Measurements from ENCODE around the gene NDOR1. TPM values are rescaled to one million over a fixed set of nuclear protein-coding genes. Genes with fewer than 3 reads are reported as not detected.

NDOR1 gene
- total and polyA plus RNA-seq, 2 of the 8 experiments (the other 6 are each of a cell fraction or from before 2014, with no cell fraction given) = 25.7 to 32.3 TPM

- no peak for TF ChIP-seq TEAD4 (IDR thresholded peaks at IDR 0.05; ENCODE audit: low read depth, low read length)
- peak; percentile 90 for TF ChIP-seq TBP (IDR thresholded peaks at IDR 0.05; ENCODE audit: low read depth, low read length)
- peak; percentile 47; the same call in 1 of the 2 replicates for TF ChIP-seq E2F6 (IDR thresholded peaks at IDR 0.05)
- TF ChIP-seq POLR2AphosphoS5 (IDR thresholded peaks at IDR 0.05; ENCODE audit: low read depth, low read length) = peak; percentile 91
- TF ChIP-seq POLR2A (IDR thresholded peaks at IDR 0.05; ENCODE audit: control extremely low read depth in 1 of 2, low read depth in 2 of 2, low read length in 2 of 2) = peak in 1 of 2 experiments; percentile 94; a peak in 2 of 3 replicates
- peak; percentile 28; the same call in 1 of the 2 replicates for TF ChIP-seq JUND (IDR thresholded peaks at IDR 0.05; ENCODE audit: low read length)
- no peak for TF ChIP-seq ZNF274 (IDR thresholded peaks at IDR 0.05; ENCODE audit: borderline replicate concordance, extremely low read depth, low read length)
- peak; percentile 80; the same call in 1 of the 2 replicates for TF ChIP-seq RBBP5 (IDR thresholded peaks at IDR 0.05; ENCODE audit: borderline replicate concordance, low read depth, low read length)
- no peak for TF ChIP-seq ATF2 (IDR thresholded peaks at IDR 0.05; ENCODE audit: low read length)
- TF ChIP-seq SRF (IDR thresholded peaks at IDR 0.05; ENCODE audit: low read depth, low read length) = peak; percentile 73
- TF ChIP-seq USF2 (IDR thresholded peaks at IDR 0.05; ENCODE audit: low read length) = no peak
- peak; percentile 86 for TF ChIP-seq ATF3 (IDR thresholded peaks at IDR 0.05; ENCODE audit: insufficient read depth, low read depth, low read length)
- peak; percentile 92 to 93; a peak in 3 of 4 replicates for TF ChIP-seq SIN3A (conservative IDR thresholded peaks at IDR 0.05 in 1 of 2, IDR thresholded peaks at IDR 0.05 in 1 of 2; ENCODE audit: low read depth in 1 of 2, low read length in 2 of 2)
- TF ChIP-seq KDM1A (IDR thresholded peaks at IDR 0.05; ENCODE audit: borderline replicate concordance, low read length) = no peak
- no peak for TF ChIP-seq SAP30 (IDR thresholded peaks at IDR 0.05; ENCODE audit: insufficient read depth, insufficient replicate concordance, low read length)
- peak; percentile 94 for TF ChIP-seq YY1 (IDR thresholded peaks at IDR 0.05; ENCODE audit: low read depth, low read length)
- no peak for TF ChIP-seq RAD21 (IDR thresholded peaks at IDR 0.05 in 1 of 2, conservative IDR thresholded peaks at IDR 0.05 in 1 of 2; ENCODE audit: low read depth in 2 of 2, low read length in 2 of 2)
- TF ChIP-seq PHF8 (conservative IDR thresholded peaks at IDR 0.05; ENCODE audit: low read depth, low read length) = peak; percentile 93
These were observed at the start of gene NDOR1, which contains the start of gene TMEM203 (continued) for GRCh38 chr9:137205126-137206069.

Data from H1 (cell line).